GM19035 (cell line): ENCODE results near the gene PTPRK.
"Not testable (repeated sequence)": the region's sequence is repeated elsewhere in the genome, so short reads cannot be mapped to it uniquely, and the experiment has no call there.

ENCODE experiments used
- ATAC-seq: cut with Tn5 transposase; IDR thresholded peaks from one replicate; pipeline ENCODE4 v1.9.1; 2021; ENCODE audit not compliant: unreplicated experiment

PTPRK gene

DNA sequence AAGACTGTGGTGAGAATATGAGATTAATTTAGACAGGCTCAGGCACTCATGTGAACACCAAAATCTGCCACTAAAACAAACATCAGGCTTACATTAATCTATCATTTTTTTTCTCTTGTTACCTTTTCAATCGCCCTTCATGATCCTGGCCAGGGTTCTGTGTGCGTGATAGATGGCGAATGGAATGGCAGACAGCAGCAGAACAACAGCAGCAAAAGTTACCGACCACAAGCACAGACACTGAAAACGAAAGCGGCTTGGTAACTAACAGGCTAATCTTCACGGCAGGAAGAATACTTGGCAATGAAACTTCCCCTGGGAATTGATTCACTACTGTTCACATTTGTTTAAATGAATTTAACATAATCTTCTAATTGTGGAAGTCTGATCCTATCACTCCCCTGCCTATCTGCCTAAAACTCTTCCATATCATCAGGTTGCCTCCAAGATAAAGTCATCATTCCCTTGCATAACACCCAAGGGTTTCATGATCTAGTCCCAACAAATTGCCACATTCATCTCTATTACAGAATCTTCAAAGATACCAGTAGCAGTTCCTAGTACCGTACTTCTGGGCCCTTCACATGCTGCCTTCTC lies 28.7 kb downstream of the PTPRK start:
- ATAC-seq, result no peak

DNA sequence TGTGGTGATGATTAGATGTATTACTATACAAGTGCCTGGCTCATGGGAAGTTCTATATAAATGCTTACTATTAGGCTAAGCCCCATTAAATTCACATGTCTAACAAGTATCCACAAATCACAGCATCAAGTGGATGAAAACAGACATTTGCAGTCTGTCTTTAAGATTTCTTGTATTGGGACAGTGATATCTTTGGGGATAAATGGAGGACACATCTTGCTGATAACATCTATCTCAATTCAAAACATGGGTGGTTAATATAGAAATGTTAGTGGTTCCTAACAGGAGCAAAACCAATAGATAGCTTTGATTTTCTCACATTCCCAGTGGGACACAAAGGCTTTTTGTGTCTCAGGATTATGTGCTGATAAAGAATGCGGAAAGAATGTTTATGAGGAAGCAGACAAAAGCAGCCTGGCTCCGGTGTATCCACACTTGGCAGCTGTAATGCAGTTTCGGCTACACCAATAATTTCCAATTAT lies 29.3 kb downstream of the PTPRK start:
- ATAC-seq, result no peak

DNA sequence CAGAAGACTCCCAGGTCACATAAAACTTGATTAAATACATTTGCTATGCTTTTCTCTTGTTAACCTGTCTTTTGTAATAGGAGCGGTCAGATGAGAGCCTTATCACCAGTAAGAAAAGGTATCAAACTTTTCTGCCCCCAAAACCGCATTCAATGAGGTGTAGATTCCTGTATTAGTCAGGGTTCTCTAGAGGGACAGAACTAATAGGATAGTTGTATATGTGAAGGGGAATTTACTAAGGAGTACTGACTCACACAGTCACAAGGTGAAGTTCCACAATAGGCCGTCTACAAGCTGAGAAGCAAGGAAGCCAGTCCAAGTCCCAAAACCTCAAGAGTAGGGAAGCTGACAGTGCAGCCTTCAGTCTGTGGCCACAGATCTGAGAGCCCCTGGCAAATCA lies 32.7 kb downstream of the PTPRK start:
- ATAC-seq, result no peak

DNA sequence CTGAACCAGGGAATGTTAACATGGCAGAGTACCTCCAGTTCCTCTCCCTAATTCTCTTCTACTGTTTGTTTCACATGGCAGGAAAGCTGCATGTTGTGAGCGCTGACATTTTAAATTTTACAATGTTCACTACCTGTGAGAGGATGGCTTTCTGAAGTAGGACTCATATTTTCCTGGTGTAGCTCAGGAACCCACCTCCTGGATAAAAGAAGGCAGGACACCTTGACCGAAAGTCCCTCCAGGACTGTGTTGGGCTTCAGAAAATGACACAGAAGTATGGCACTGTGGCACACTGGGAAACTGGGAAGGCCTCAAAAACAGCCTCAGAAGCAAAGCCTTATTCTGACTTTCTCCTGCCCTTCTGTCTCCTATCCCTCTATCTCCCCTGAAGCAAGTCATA lies 33.3 kb downstream of the PTPRK start:
- no peak for ATAC-seq

DNA sequence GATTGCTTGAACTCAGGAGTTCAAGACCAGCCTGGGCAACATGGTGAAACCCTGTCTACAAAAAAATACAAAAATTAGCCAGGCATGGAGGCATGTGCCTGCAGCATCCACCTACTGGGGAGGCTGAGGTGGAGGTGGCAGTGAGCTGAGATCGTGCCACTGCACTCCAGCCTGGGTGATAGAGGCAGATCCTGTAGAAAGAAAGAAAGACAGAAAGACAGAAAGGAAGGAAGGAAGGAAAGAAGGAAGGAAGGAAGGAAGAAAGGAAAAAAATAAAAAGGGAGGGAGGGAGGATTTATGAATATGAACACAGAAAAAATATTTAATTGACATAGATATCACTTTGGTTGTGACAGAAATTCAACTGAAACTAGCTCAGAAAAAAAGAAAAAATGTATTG lies 33.8 kb downstream of the PTPRK start:
- not testable (repeated sequence) for ATAC-seq

DNA sequence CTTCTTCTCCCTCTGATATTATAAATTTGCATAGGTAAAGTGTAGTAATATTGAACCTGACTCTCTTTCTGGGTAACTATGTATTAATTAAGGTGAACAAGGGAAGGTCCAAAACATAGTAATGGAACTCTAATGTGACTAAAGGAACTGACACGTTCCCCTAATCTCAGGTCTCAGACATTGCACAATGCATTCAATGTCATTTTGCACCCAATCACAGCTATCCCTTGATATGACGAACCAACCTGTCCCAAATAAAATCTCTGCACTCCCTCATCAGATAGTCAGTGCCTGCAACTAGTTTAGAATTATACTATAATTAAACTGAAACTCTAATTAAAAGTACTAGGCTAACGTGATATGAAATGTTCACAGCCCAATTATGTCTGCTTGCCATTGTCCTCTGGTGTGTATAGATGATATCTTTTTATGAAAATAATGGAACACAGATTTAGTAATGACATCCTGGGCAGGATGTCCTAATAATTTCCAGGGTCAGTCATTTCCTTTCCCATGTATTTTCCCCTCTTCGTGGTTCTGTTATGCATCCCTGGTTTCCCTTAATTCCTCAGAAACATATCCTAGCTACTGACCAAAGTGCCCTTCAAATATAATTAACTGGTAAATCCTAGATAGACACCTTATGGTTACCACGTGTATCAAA lies 36.8 kb downstream of the PTPRK start:
- no peak for ATAC-seq

DNA sequence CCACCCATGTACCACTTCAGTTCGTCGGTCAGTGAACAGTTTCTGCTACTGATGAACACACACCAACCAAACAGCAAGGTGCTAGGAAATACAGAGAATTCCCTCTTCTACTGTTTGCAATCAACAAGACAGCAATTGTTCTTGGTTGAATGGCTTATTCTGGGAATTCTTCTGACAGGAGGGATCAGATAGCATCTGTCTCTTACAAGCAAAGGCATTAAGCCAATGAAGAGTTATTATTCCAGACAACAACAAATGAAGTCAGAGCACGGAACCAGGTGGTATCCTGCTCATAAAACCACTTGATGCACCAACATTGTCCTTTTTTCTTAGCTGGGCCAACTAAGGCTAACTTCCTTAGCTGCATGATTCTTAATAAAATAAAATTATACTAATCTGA lies 37.8 kb downstream of the PTPRK start:
- ATAC-seq, result no peak

DNA sequence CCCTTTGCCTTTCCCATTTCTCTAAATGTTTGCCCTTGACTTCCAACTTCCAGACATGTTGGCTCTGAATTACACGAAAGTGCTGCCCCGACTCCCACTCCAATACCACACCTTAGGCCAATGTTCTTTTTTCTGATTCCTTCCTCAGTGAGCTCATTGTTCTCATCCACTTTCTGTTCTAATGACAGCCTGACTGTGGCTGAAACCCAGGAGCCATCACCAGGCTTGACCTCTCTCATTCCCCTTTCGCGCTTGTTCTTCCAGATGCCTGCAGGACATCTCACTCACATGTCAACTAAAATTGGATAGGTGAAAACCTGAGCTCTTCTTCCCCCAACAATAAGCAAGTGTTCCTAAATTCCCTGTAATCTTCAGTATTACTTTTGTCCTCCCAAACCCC lies 40.4 kb downstream of the PTPRK start:
- ATAC-seq, result no peak

DNA sequence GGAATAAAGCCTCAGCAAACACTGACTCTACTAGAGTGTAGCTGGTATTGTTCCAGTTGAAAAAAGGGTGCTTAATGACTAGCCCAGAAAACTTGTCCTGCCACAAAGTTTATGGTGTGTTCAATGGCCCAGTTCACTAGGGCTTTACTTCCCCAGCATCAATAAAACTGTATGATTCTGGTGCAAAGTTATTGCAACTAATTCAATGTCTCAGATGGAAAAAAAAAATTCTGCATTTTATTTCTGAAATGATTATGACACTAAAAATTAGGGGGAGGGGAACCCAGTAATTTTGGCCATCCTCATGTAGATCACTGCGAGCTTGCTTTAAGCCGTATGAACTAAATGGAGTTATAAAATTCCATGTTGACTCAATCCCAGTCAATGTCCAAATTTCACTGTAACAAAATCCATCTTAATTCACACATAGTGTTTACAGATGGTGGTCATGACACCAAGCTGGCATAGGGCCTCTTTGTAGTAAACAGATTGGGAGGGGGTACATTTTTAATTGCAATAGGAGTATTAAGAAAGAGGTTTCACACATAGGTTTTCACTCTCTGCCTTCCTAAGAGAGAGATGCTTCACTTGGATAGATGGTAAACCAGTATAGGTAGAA lies 41.2 kb downstream of the PTPRK start:
- ATAC-seq, result no peak

DNA sequence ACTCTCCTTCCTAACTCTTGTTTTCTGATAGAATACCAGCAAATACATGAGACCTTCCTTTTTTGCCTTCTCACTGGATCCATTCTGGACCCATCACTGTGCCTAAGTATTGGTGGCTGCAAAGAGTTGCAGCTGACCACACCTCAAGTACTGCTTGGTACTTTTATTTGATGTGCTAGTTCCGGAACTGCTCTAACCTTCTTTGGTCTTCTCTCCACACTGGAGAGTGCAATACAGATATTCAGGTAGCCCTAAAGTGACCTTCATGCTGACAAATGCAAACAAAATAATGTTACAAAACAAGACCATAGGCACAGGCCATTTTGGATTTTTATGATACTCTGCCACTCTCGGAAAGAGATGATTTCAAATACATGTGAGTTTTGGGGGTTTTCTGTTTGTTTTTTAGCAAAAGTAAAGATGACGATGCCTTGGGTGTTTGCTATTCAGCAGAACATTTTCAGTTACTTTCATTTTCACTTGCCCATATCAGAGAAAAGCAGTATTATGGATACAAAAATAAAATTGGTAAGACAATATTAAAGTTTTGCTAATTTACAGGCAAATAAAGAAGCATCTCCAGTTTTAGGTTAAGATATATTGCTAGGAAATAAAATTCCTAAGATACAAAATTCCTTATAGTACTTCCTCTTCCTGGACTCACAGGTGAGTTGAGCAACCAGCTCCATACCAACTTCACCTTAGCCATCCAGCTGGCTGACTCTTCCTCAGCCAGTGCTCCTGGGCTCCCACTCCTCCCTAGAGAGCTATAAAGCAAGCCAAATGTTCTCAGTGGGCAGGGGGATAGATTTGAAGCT lies 42.0 kb downstream of the PTPRK start:
- ATAC-seq, result no peak

DNA sequence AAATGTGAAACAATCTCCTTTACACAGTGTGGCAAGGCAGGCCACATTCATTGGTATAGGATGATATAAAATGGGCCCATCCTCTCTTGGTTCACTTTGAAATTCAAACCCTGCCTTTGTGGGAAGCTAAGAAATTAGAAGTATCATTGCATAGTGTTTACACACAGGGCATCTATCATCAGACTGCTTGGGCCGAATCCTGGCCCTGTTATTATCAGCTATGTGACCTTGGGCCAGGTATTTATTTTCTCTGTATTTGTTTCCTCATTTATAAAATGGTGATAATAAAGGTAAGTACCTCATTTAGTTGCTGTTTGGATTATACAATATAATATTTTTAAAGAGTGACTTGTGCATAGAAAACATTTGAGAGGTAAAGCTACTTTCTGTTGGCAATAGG lies 45.5 kb downstream of the PTPRK start:
- ATAC-seq, result no peak

DNA sequence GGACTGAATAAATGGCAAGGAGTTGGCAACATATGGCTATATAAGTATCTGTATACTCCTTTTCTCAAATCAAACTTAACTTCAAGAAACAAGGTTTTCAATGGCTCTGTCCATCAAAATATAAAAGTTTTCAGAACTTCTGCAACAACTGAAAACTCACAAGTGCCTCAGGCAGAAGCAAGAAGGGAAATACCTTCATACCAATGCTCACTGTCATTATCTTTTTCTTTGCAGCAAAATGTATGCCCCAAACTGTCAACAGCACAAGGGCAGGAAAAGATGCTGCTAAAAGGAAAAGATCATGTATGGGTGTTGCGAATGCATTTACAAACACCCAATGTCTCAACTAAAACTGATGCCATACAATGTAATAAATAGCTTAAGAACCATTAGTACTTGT lies 45.9 kb downstream of the PTPRK start:
- ATAC-seq, result no peak

DNA sequence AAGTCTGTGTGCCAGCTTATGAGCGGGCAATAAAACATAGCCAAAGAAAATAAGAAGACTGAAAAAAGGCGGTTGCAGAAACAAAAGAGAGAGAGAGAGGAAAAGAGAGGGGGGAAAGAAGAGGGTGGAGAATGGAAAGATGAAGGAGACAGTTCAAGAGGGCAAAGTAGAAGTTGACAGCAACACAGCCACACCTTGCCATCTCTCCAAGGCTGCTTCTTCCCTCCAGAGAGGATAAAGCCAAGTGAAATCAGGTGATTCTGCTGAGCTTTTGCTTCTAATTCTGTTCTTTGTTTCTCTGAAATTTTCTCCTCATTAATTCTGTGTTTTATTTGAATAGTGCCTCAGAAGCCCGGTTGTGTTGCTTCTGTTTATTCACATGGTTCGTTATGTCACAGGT lies 48.5 kb downstream of the PTPRK start:
- ATAC-seq, result no peak

DNA sequence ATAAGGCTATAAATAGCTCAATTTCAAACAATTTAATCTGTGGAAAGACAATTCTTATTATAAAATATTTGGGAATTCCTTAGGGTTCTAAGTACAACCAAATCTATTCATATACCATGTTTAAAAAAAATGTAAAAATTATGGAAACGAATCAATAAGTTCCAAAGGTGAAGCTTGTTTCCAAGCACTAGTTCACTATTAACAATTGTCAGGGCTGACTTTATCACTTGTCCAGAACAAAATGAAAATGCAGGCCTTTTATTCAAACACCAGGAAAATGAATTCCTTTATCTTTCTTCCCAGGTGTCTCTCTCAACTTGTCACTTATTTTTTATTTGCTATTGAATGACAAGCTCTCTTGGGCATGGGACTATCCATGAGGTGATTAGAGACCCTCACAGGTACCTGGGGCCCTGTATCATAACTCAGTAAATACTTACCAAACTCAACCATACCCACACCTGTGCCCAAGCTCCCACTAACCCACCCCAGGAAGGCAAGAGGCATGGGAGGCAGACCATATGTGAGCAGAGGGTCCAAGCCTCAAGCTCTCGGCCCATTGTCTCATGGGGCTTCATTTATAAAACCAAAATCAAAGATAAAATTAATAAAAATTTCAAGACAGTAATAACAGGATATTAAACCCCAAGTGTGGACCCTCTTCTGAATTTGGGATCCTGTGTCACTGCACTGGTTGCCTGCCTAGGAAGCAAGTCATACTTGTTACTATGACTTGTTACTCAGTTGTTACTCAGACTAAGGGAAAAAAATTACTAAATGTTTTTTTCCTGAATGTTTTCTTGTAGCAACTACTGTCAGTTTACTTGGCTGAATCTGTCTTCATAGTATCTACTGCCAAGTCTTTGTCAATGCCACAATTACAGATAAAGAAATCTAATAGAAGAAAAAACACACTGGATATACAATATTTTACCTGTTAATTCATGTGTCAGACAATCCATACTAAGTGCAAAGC lies 54.7 kb downstream of the PTPRK start:
- ATAC-seq, result no peak

DNA sequence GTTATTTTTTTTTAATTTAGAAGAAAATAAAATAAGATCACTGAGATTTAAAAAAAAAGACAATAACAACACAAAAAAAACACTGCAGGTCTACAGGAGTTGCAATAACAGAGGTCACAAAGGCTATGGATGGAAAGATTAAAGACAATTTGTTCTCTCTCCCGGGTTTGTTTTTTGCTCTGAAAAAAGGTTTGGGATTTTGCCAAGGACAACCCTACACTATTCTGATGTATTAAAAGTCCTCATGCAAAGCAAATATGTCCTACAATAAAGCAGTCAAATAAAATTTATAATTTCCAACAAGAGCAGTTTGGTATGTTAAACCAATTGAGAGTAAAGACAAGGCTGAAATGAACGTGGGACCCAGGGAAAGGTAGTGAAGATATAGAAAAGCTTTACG lies 55.6 kb downstream of the PTPRK start:
- no peak for ATAC-seq

DNA sequence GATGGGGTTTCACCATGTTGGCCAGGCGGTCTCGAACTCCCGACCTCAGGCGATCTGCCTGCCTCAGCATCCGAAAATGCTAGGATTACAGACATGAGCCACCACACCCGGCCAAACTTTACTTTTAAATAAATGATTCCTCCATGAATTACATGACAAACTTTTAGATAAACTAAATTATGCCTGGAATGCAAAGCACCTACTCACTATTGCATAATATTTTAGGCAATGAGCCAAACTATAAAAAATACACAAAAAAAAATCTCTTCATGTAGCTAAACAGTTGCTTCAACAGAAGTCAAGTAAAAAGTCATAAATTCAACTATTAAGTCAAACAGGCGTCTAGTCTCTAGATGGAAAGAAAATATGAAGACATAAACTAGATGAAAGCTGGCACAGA lies 56.5 kb downstream of the PTPRK start:
- no peak for ATAC-seq

DNA sequence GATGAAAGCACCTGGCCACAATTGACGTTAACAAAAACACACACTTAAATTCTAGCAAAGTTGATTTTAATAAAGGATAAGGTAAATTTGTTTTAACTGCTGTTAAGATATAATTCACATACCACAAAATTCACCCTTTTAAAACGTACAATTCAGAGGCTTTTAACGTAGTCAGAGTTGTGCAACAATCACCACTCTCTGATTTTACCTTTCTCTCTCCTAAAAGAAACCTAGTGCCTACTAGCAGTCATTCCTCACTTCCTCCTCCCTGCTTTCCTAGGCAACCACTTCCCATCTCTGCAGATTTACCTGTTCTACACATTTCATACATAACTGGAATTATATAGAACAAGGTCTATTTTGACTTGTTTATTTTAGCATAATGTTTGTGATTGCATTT lies 58.9 kb downstream of the PTPRK start:
- ATAC-seq, result no peak

DNA sequence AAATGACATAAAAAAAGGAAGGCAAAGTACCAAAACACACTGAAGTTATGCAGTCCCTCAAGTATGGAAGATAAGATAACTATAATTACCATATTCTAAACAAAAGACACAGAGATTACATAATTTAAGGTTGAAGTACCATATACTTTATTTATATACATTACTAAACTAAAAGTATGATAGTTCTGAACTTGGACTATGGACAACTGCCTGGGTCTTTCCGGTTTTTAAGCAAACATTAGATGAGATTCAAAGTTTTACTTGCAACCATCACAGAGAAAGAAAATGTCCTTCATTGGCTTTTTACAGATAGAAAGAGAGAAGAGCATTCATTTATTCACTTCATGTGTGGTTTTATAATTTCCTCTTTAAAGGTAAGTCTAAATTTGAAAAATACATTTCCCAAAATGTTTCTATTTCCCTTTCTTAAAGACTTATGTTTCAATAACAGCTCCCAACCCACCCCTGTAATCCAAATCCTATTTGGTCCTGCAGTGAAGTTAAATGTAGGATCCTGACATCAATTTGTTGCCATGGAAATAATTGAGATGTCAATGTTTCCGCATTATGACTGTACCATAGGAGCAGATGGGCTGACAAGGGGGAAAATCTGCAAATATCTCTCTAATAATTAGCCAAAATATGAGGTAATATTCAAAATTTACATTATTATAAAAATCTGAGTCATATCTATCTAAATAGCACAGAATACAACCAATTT lies 63.7 kb downstream of the PTPRK start:
- ATAC-seq, result no peak

DNA sequence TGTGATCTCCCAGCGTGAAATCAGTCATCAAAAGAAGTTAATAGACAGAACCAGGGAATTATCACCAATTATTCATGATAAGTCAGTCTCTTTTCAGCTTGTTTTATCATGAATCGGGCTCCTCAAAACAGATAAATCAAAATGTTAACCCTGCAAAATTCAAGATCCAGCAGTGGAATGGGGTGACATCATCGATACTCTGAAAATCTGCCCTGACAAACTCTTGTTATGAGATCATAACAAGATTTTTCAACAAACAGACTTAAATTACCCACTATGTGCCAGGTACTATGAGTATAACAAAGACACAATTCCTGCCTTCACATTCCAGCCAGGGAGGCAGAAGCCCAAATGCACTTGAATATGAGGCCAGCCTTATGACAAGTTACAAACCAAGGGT lies 64.4 kb downstream of the PTPRK start:
- ATAC-seq, result no peak

DNA sequence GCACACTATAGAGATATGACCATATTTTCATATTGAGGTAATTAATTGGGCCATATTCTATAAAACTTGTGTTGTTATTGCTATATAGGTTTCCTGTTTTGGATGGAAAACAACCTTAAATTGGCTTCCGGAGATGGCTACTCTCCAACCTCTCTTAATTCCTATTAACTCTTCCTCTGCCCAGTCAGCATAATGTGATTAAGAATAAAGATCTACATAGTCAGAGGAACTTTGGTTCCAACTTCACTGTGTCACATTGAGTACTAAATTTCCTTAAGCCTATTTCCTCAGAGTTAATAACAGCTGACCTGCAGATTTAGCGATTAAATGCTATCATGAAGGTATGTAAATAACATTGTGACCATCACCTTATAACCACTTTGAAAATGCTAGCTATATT lies 67.7 kb downstream of the PTPRK start:
- no peak for ATAC-seq
